ENCODE measurements around the gene ANKRD28. TPM values are rescaled to one million over a fixed set of nuclear protein-coding genes. Genes with fewer than 3 reads are reported as not detected.
A peak's percentile ranks its signal among the peaks of the same experiment; 100 is the strongest.

Gene ANKRD28
- total RNA-seq, 2 donors from 2014 or later: 29.3 to 50.0 TPM

- Mint-ChIP-seq H3K4me1 (ENCODE audit: low read depth in 2 of 2) (peaks cover 60 to 85% of the 10 kb centered on the region in 2 donors), H3K27me3 (no peaks in the 10 kb centered on the region), H3K36me3 (peaks cover 5% of the 10 kb centered on the region), H3K4me3 (peak overlapping the region; percentile 94), H3K27ac (peak overlapping the region; percentile 91 to 94), H3K9me3 (peaks cover 4% of the 10 kb centered on the region)
- ATAC-seq: peak; percentile 44 to 54
- no peak for DNase-seq (ENCODE audit: low spot score)
These were observed 773 bp downstream of the ANKRD28 start for GRCh38 chr3:15796771-15797641.

DNA sequence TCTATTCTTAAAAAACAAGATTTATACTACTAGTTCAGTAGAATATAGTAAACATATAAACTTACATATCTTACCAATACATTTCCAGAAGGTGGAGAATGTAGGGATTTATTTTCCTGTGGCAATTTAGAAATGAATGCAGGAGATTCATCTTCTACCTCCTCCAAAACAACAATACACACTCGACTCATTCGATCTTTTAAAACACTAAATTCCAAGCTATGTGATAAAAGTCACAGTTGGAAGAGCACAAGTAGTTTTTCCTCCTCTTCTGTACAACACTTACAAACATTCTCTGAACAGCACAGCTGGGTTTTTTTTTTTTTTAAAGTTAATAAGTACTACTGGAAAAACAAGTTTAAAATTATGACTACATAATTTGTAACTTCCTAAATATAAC is 1.4 kb downstream of the ANKRD28 start:
- ATAC-seq (no peak), DNase-seq (ENCODE audit: low spot score) (no peak)
- Mint-ChIP-seq H3K4me1 (ENCODE audit: low read depth in 2 of 2) (peaks cover 60 to 85% of the 10 kb centered on the region in 2 donors), H3K4me3 (peak overlapping the region; percentile 94), H3K9me3 (peaks cover 6% of the 10 kb centered on the region), H3K27ac (peak overlapping the region; percentile 91 to 94), H3K27me3 (no peaks in the 10 kb centered on the region), H3K36me3 (peaks cover 12% of the 10 kb centered on the region)

GRCh38 chr3:15795651-15796308 is 2.0 kb downstream of the ANKRD28 start:
- no peak for DNase-seq (ENCODE audit: low spot score)
- Mint-ChIP-seq H3K4me1 (ENCODE audit: low read depth in 2 of 2) (peaks cover 62 to 86% of the 10 kb centered on the region in 2 donors), H3K36me3 (peaks cover 18% of the 10 kb centered on the region), H3K27ac (peak overlapping the region; percentile 91 to 94), H3K4me3 (peak overlapping the region; percentile 94), H3K27me3 (no peaks in the 10 kb centered on the region), H3K9me3 (peaks cover 6% of the 10 kb centered on the region)
- peak; percentile 17 to 45 for ATAC-seq

- H3K4me1 Mint-ChIP-seq (ENCODE audit: low read depth in 2 of 2): peaks cover 63 to 86% of the 10 kb centered on the region in 2 donors
- H3K9me3 Mint-ChIP-seq: peaks cover 8% of the 10 kb centered on the region
- H3K4me3 Mint-ChIP-seq: peak overlapping the region; percentile 94
- DNase-seq (ENCODE audit: low spot score) (no peak), ATAC-seq (no peak)
- H3K27ac Mint-ChIP-seq: peak overlapping the region; percentile 91 to 94
- H3K36me3 Mint-ChIP-seq: peaks cover 25% of the 10 kb centered on the region
- no peaks in the 10 kb centered on the region for H3K27me3 Mint-ChIP-seq
These were observed 2.7 kb downstream of the ANKRD28 start for GRCh38 chr3:15794842-15795650.

DNA sequence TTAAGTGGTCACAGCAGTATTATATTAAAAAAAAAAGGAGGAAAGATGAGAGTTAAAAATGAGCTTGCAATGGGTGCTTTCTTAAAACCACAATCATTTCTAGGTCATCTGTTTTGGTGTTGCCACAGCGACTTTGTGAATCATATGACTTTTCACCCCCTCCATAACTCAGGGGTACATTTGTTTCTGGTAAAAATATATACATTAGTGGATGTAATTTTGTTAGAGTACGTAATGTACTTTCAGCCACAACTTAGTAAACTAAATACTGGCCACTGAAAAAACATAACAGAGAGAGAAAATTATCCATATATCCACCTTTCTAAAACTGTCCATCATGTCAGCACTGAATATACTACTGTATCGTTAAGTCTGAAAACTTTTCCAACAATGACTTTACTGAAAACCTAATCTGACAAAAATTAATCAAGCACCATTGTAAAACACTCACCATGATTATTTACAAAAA is 3.4 kb downstream of the ANKRD28 start:
- Mint-ChIP-seq H3K9me3 (peaks cover 8% of the 10 kb centered on the region), H3K36me3 (peaks cover 28% of the 10 kb centered on the region), H3K27me3 (no peaks in the 10 kb centered on the region), H3K27ac (peak overlapping the region; percentile 91 to 94), H3K4me1 (ENCODE audit: low read depth in 2 of 2) (peaks cover 63 to 80% of the 10 kb centered on the region in 2 donors), H3K4me3 (peak overlapping the region; percentile 94)
- ATAC-seq: peak; percentile 68 to 69
- no peak for DNase-seq (ENCODE audit: low spot score)

GRCh38 chr3:15791525-15791924 is 6.3 kb downstream of the ANKRD28 start:
- H3K4me1 Mint-ChIP-seq (ENCODE audit: low read depth in 2 of 2): peaks cover 49 to 54% of the 10 kb centered on the region in 2 donors
- peak overlapping the region; percentile 53 for H3K4me3 Mint-ChIP-seq
- peak overlapping the region; percentile 50 to 91 for H3K27ac Mint-ChIP-seq
- no peak for DNase-seq (ENCODE audit: low spot score)
- no peak for ATAC-seq
- peaks cover 28% of the 10 kb centered on the region for H3K36me3 Mint-ChIP-seq
- H3K27me3 Mint-ChIP-seq: no peaks in the 10 kb centered on the region
- peaks cover 8% of the 10 kb centered on the region for H3K9me3 Mint-ChIP-seq

DNA sequence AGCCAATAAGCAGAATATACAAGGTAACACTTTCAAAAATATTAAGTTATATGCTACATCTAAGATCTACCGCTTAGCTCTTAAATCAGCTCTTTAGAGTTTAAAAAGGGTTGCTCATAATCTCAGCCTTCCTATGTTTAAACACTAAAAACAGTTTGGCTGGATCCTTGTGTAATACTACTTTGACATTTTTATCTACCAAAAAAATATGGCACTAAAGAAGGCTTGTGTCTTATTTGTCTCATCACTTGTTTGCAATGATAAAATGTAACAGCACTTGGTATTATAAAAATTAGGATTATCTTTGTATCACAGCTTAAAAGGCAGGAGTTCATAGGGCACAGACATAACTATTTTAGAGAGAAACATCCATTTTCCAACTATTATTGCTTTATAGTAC is 9.8 kb downstream of the ANKRD28 start:
- ATAC-seq (no peak), DNase-seq (ENCODE audit: low spot score) (no peak)
- Mint-ChIP-seq H3K27me3 (no peaks in the 10 kb centered on the region), H3K9me3 (peaks cover 8% of the 10 kb centered on the region), H3K4me1 (ENCODE audit: low read depth in 2 of 2) (peaks cover 45 to 46% of the 10 kb centered on the region in 2 donors), H3K27ac (no peak overlapping the region), H3K36me3 (peaks cover 49% of the 10 kb centered on the region), H3K4me3 (no peak overlapping the region)

GRCh38 chr3:15787526-15787925 is 10.3 kb downstream of the ANKRD28 start:
- H3K4me1 Mint-ChIP-seq (ENCODE audit: low read depth in 2 of 2): peaks cover 48 to 50% of the 10 kb centered on the region in 2 donors
- no peaks in the 10 kb centered on the region for H3K27me3 Mint-ChIP-seq
- H3K4me3 Mint-ChIP-seq: no peak overlapping the region
- H3K27ac Mint-ChIP-seq: no peak overlapping the region
- DNase-seq (ENCODE audit: low spot score): no peak
- ATAC-seq: no peak
- peaks cover 49% of the 10 kb centered on the region for H3K36me3 Mint-ChIP-seq
- peaks cover 8% of the 10 kb centered on the region for H3K9me3 Mint-ChIP-seq

DNA sequence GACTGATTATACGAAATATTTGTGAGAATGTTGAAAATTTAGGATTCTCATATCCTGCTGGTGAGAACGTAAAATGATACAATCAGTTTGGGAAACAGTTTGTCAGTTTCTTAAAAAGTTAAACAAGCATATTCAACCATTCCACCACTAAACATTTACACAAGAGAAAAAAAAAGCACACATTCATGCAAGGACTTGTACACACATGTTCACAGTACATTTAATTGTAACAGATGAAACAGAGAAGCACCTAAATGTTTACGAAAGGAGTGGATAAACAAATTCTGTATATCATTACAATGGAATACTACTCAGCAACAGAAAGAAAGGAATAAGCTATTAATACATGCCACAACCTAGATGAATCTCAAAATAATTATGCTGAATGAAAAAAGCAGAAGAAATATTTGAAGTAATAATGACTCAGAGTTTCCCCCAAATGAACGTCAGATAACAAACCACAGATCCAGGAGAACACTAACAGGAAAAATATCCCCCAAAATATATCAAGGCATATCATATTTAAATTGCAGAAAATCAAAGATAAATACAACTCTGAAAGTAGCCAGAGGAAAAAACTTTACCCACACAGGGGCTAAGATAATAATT is 14.3 kb downstream of the ANKRD28 start:
- Mint-ChIP-seq H3K36me3 (peaks cover 21% of the 10 kb centered on the region), H3K27me3 (no peaks in the 10 kb centered on the region), H3K4me1 (ENCODE audit: low read depth in 2 of 2) (peaks cover 24 to 28% of the 10 kb centered on the region in 2 donors), H3K4me3 (no peak overlapping the region), H3K27ac (peak overlapping the region in 1 of 2 donors; percentile 29), H3K9me3 (no peaks in the 10 kb centered on the region)
- no peak for DNase-seq (ENCODE audit: low spot score)
- ATAC-seq: no peak

DNA sequence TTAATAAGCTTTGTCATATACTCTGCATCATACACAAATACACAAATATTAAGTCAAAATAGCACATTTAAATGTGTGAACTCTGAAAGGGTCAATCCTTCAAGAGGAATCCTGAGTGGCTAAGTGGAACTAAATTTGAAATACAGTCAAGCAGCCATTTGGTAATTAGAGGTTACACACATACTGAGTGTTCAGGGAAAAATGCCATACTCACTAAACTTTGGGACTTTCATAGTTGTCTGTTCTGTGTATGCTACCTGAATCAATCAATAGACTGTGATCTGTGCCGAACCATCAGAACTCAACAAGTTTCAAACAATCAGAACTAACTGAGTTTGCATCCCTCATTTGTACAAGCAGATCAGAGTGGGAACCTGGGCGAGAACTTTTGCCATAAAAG is 15.3 kb downstream of the ANKRD28 start:
- Mint-ChIP-seq H3K27ac (peak overlapping the region in 1 of 2 donors; percentile 29), H3K4me1 (ENCODE audit: low read depth in 2 of 2) (peaks cover 28 to 30% of the 10 kb centered on the region in 2 donors), H3K27me3 (no peaks in the 10 kb centered on the region), H3K36me3 (peaks cover 21% of the 10 kb centered on the region), H3K9me3 (no peaks in the 10 kb centered on the region), H3K4me3 (no peak overlapping the region)
- DNase-seq (ENCODE audit: low spot score) (no peak), ATAC-seq (no peak)

GRCh38 chr3:15781637-15782402 is 16.0 kb downstream of the ANKRD28 start:
- no peak for DNase-seq (ENCODE audit: low spot score)
- no peaks in the 10 kb centered on the region for H3K27me3 Mint-ChIP-seq
- no peak for ATAC-seq
- H3K9me3 Mint-ChIP-seq: no peaks in the 10 kb centered on the region
- H3K4me1 Mint-ChIP-seq (ENCODE audit: low read depth in 2 of 2): peaks cover 27 to 28% of the 10 kb centered on the region in 2 donors
- H3K36me3 Mint-ChIP-seq: peaks cover 21% of the 10 kb centered on the region
- no peak overlapping the region for H3K4me3 Mint-ChIP-seq
- no peak overlapping the region for H3K27ac Mint-ChIP-seq

- H3K9me3 Mint-ChIP-seq: no peaks in the 10 kb centered on the region
- H3K27ac Mint-ChIP-seq: no peak overlapping the region
- H3K27me3 Mint-ChIP-seq: no peaks in the 10 kb centered on the region
- ATAC-seq (no peak), DNase-seq (ENCODE audit: low spot score) (no peak)
- peaks cover 21% of the 10 kb centered on the region for H3K36me3 Mint-ChIP-seq
- no peak overlapping the region for H3K4me3 Mint-ChIP-seq
- H3K4me1 Mint-ChIP-seq (ENCODE audit: low read depth in 2 of 2): peaks cover 28 to 29% of the 10 kb centered on the region in 2 donors
These were observed 16.6 kb downstream of the ANKRD28 start for GRCh38 chr3:15781131-15781530.
